GM23338 (cell line): ENCODE measurements around the gene ROBO1. TPM values are rescaled to one million over a fixed set of nuclear protein-coding genes. Genes with fewer than 3 reads are reported as not detected.

ENCODE experiments used
- ATAC-seq: fragments of 200-7000 bp; cut with Tn5 transposase; 3 replicates; pipeline ENCODE4 v1.9.1; 2020
- DNase-seq: peaks from one replicate; pipeline ENCODE4 v3.0.0-alpha.2; 2015; ENCODE audit warnings: low spot score
- H2AFZ ChIP-seq: fragments of 200-600 bp; sonication (generic); 2 replicates; pipeline ENCODE4 v1.8.0; 2016; ENCODE audit warnings: antibody characterized with exemption, mild to moderate bottlenecking, moderate library complexity
- H3F3A ChIP-seq: fragments of 200-600 bp; sonication (generic); replicated peaks from 2 replicates; pipeline ENCODE4 v1.8.0; 2017; ENCODE audit warnings: antibody characterized with exemption, mixed run types, low read depth
- H3K27ac ChIP-seq: fragments of 200-600 bp; sonication (generic); 2 replicates; pipeline ENCODE4 v1.6.1; 2016; ENCODE audit warnings: low read depth
- H3K27me3 ChIP-seq: fragments of 200-600 bp; sonication (generic); 2 replicates; pipeline ENCODE4 v1.8.0; 2016; ENCODE audit warnings: mild to moderate bottlenecking, mixed run types, moderate library complexity; ENCODE audit not compliant: insufficient read depth
- H3K36me3 ChIP-seq: fragments of 200-600 bp; sonication (generic); 2 replicates; pipeline ENCODE4 v1.8.0; 2016; ENCODE audit warnings: mild to moderate bottlenecking; ENCODE audit not compliant: insufficient read depth
- H3K4me1 ChIP-seq: fragments of 200-600 bp; sonication (generic); 2 replicates; pipeline ENCODE4 v1.8.0; 2016; ENCODE audit warnings: mild to moderate bottlenecking, moderate library complexity; ENCODE audit not compliant: insufficient read depth
- H3K4me2 ChIP-seq: fragments of 200-600 bp; sonication (generic); 2 replicates; pipeline ENCODE4 v1.7.1; 2017; ENCODE audit warnings: mixed run types
- H3K4me3 ChIP-seq: fragments of 200-600 bp; sonication (generic); 2 replicates; pipeline ENCODE4 v1.6.1; 2016; ENCODE audit warnings: mixed run types
- H3K79me2 ChIP-seq: fragments of 200-600 bp; sonication (generic); replicated peaks from 2 replicates; pipeline ENCODE4 v1.8.0; 2017; ENCODE audit warnings: mild to moderate bottlenecking; ENCODE audit not compliant: insufficient read depth
- H3K9me2 ChIP-seq: fragments of 200-600 bp; sonication (generic); 2 replicates; pipeline ENCODE4 v1.8.0; 2017; ENCODE audit not compliant: insufficient read depth
- H4K20me1 ChIP-seq: fragments of 200-600 bp; sonication (generic); replicated peaks from 2 replicates; pipeline ENCODE4 v1.8.0; 2017; ENCODE audit warnings: mild to moderate bottlenecking; ENCODE audit not compliant: insufficient read depth
- H3K27ac Mint-ChIP-seq: 2 replicates; pipeline ENCODE4 v1.8.0; 2020; ENCODE audit warnings: inconsistent platforms, mild to moderate bottlenecking, moderate library complexity, mixed read lengths
- H3K27me3 Mint-ChIP-seq: 3 replicates; pipeline ENCODE4 v1.8.0; 2022; ENCODE audit warnings: low read depth, mild to moderate bottlenecking, moderate library complexity, mixed read lengths, inconsistent platforms; ENCODE audit not compliant: insufficient read depth, poor library complexity
- H3K36me3 Mint-ChIP-seq: 3 replicates; pipeline ENCODE4 v1.8.0; 2021; ENCODE audit warnings: low read depth, mild to moderate bottlenecking, inconsistent platforms, moderate library complexity, mixed read lengths
- H3K4me1 Mint-ChIP-seq: 3 replicates; pipeline ENCODE4 v1.8.0; 2020; ENCODE audit warnings: mild to moderate bottlenecking, inconsistent platforms, mixed read lengths
- H3K4me3 Mint-ChIP-seq: 3 replicates; pipeline ENCODE4 v1.8.0; 2021; ENCODE audit warnings: moderate library complexity, mild to moderate bottlenecking, inconsistent platforms, mixed read lengths
- H3K9me3 Mint-ChIP-seq: 3 replicates; pipeline ENCODE4 v1.8.0; 2020; ENCODE audit warnings: moderate library complexity, mild to moderate bottlenecking, inconsistent platforms, mixed read lengths
- CREB1 ChIP-seq: fragments of 250-450 bp; sonication (Bioruptor Pico); IDR thresholded peaks from 2 replicates; pipeline ENCODE4 v1.5.0; 2020; ENCODE audit warnings: low read depth, mild to moderate bottlenecking, moderate library complexity
- CTCF ChIP-seq, 2 experiments: fragments of 200-600 bp in 1 of 2; sonication (generic) in 1 of 2; conservative IDR thresholded peaks; 2 replicates each; pipeline versions ENCODE4 v1.5.1 to v1.6.1; 2016 to 2017; ENCODE audit warnings: antibody characterized with exemption in 2 of 2, low read depth in 2 of 2, mild to moderate bottlenecking in 2 of 2, moderate library complexity in 1 of 2
- ETS1 ChIP-seq: IDR thresholded peaks from 2 replicates; pipeline ENCODE4 v1.6.1; 2016; ENCODE audit warnings: antibody characterized with exemption
- EZH2 ChIP-seq: fragments of 200-600 bp; sonication (generic); IDR thresholded peaks from one replicate; pipeline ENCODE4 v1.8.0; 2017; ENCODE audit warnings: antibody characterized with exemption, mild to moderate bottlenecking, low read depth; ENCODE audit not compliant: unreplicated experiment
- JUNB ChIP-seq: IDR thresholded peaks from one replicate; pipeline ENCODE4 v1.6.1; 2016; ENCODE audit warnings: antibody characterized with exemption; ENCODE audit not compliant: unreplicated experiment
- NANOG ChIP-seq: IDR thresholded peaks from 2 replicates; pipeline ENCODE4 v1.6.1; 2016; ENCODE audit warnings: antibody characterized with exemption, borderline replicate concordance
- POLR2AphosphoS5 ChIP-seq: IDR thresholded peaks from 2 replicates; pipeline ENCODE4 v1.6.1; 2016; ENCODE audit warnings: antibody characterized with exemption, low read depth
- REST ChIP-seq: IDR thresholded peaks from one replicate; pipeline ENCODE4 v1.6.1; 2018; ENCODE audit warnings: antibody characterized with exemption; ENCODE audit not compliant: unreplicated experiment
- STAT1 ChIP-seq: IDR thresholded peaks from one replicate; pipeline ENCODE4 v1.6.1; 2016; ENCODE audit warnings: antibody characterized with exemption; ENCODE audit not compliant: unreplicated experiment
- ZNF114 ChIP-seq: fragments of 250-450 bp; sonication (Bioruptor Pico); IDR thresholded peaks from 2 replicates; pipeline ENCODE4 v1.5.0; 2020; ENCODE audit warnings: mild to moderate bottlenecking, moderate library complexity
- ZNF462 ChIP-seq: fragments of 250-450 bp; sonication (Bioruptor Pico); IDR thresholded peaks from 2 replicates; pipeline ENCODE4 v1.5.0; 2020; ENCODE audit warnings: mild to moderate bottlenecking, moderate library complexity
- polyA plus RNA-seq: library from polyadenylated mRNA; unstranded; fragments of >200 nt; fragmentation: Nextera tagmentation; extraction: Ambion mirVana; gene quantifications from 2 replicates; pipeline ENCODE4 v1.2.1, GENCODE V29; 2016
- total RNA-seq: library from RNA; depleted of rRNA; stranded (reverse); fragments of >200 nt; shearing (Covaris generic); gene quantifications from 2 replicates; pipeline ENCODE4 v1.2.3, GENCODE V29; 2014

Gene ROBO1
- total and polyA plus RNA-seq, 2 experiments from 2014 or later: 19.2 to 78.3 TPM

DNA sequence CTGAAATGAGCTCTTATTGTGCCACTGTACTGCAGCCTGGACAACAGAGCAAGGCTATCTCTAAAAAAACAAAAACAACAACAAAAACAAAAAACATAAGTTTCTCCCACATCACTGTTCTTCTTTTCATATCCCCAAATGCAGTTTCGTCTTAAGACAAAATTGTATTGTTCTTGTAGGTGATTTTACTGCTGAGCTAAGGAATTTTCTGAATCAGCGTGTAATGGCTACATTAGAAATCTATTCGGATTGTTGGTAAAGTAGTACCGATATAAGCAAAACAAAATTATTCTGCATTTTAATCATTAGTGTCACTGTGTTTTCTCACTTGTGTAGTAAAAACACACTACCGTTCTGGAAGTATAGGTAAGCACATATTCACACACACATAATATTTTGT is 512.5 kb downstream of the ROBO1 start:
- Histone ChIP-seq H2AFZ (no peak overlapping the region), H3K27ac (no peak overlapping the region), H3K4me3 (no peak overlapping the region), H3K4me2 (no peak overlapping the region), H4K20me1 (no peaks in the 10 kb centered on the region), H3F3A (no peaks in the 10 kb centered on the region), H3K9me2 (peaks cover 6% of the 10 kb centered on the region; the same call in 1 of the 2 replicates), H3K36me3 (no peaks in the 10 kb centered on the region), H3K27me3 (no peaks in the 10 kb centered on the region), H3K4me1 (no peaks in the 10 kb centered on the region), H3K79me2 (no peaks in the 10 kb centered on the region)
- H3K36me3 Mint-ChIP-seq: no peaks in the 10 kb centered on the region
- DNase-seq (no peak), ATAC-seq (no peak)
- no peaks in the 10 kb centered on the region for H3K4me1 Mint-ChIP-seq
- H3K27ac Mint-ChIP-seq: no peak overlapping the region; the same call in 1 of the 2 replicates
- H3K9me3 Mint-ChIP-seq: no peaks in the 10 kb centered on the region
- TF ChIP-seq CREB1 (CRISPR knock-in tag) (no peak), EZH2 (no peak), REST (no peak), ZNF462 (CRISPR knock-in tag) (no peak), STAT1 (no peak), CTCF (conservative IDR thresholded peaks at IDR 0.05; ENCODE audit: low read depth in 2 of 2) (no peak), JUNB (no peak), NANOG (no peak), ETS1 (no peak), ZNF114 (CRISPR knock-in tag) (no peak), POLR2AphosphoS5 (no peak)
- no peak overlapping the region for H3K4me3 Mint-ChIP-seq
- H3K27me3 Mint-ChIP-seq: peaks cover 2% of the 10 kb centered on the region
